Stimulated activated CD4-positive, alpha-beta T cell treated with anti-CD3 and anti-CD28 coated beads, Interleukin-1b, Interleukin-23, amount 100 ng/mL, for 24 hours (primary cell): ENCODE results near the gene MICAL2.

Source experiments
- DNase-seq, 4 experiments: peaks; one replicate each; pipeline ENCODE4 v3.0.0-alpha.2; 2020; ENCODE audit warnings: low read depth in 4 of 4, low spot score in 1 of 4

The MICAL2 gene

DNA sequence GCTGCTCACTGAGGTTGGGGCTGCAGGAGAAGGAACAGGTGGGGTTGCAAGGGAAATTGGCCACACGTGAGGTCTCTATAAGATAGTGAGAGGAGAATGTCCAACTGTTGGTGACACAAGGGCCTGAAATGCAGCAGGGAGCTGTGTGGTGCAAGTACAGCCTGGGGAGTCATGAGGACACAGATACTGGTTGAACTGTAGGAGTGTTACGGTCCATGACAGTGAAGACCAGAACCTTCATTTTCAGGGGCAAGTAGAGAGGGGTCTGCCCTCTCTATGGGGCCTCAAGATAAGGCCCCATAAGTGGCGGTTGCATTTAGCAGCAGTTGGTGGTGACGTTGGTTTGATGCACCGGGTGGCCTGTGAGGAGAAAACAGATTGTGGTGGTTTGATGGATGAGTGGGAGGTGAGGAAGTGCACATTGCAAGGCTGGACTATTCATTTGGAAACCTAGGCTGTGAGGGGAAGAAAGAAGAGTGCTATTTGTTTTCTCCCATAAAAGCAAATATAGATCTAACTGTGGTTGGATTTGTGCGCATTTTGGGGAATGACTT is 39.4 kb downstream of the MICAL2 start:
- DNase-seq, result peak in 2 of 4 experiments; percentile 16 to 48

- peak in 2 of 4 experiments; percentile 30 to 52 for DNase-seq
These were observed 40.5 kb downstream of the MICAL2 start for GRCh38 chr11:12150831-12151382.

- no peak for DNase-seq
These were observed 41.9 kb downstream of the MICAL2 start for GRCh38 chr11:12152321-12152720.

GRCh38 chr11:12154871-12155668 is 44.7 kb downstream of the MICAL2 start:
- DNase-seq, result no peak

- DNase-seq, result no peak
These were observed 45.3 kb downstream of the MICAL2 start for GRCh38 chr11:12155696-12156095.

GRCh38 chr11:12156301-12157140 is 46.1 kb downstream of the MICAL2 start:
- DNase-seq, result no peak

GRCh38 chr11:12157241-12157661 is 46.9 kb downstream of the MICAL2 start:
- DNase-seq, result no peak

DNA sequence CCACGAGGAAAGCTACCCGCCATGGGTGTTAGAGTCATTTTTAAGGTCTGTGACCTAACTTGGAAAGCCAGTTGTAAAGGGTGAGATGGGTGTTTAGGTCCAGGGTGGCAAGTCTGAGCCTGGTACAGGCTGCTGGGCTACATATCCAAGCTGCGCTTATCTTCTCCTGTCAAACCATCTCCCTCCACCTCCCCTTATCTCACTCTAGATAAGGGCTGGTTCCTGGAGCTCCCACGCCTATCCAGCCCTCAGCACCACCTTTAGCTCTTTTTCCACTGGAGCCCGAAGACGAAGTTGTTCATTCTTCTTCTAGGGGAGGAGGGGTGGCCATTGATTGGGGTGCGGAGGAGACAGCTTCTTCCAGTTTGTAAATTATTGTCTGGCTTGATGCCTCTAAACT is 48.5 kb downstream of the MICAL2 start:
- no peak for DNase-seq

DNA sequence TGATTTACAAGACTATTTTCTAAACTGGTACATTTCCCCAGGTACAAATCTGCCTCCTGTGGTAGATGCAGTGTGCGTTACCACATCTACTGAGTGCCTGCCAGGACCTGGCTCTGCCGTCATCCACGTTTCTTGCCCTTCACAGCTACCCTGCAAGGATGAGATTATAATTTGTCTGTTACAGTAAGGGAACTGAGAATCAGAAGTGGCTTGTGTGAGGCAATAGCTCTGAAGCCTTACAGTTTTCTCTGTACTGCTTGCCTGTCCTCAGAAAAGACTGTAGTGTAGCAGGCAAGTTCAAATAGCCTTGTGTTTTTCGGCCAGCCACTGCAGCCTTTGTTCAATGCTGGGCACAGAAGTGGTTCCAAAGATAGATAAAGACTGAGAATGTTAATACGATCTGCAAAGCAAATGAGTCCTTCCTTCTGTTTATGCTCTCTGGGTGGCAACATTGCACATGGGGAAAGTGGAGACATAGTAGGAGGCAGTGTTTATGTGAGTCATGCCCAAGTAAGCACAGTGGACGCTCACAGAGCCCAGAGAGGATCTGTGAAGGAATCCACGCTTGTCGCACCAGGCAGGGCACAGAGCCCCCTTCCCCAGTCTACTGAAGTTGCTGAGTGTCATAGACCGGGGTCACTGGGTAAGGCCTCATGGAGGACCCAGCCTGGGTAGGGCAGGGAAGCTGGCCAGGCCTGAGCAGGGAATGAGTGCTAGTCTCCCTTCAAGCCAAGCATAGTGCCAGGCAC is 49.1 kb downstream of the MICAL2 start:
- DNase-seq, result no peak

- no peak for DNase-seq
These were observed 49.8 kb downstream of the MICAL2 start for GRCh38 chr11:12160231-12160630.

DNA sequence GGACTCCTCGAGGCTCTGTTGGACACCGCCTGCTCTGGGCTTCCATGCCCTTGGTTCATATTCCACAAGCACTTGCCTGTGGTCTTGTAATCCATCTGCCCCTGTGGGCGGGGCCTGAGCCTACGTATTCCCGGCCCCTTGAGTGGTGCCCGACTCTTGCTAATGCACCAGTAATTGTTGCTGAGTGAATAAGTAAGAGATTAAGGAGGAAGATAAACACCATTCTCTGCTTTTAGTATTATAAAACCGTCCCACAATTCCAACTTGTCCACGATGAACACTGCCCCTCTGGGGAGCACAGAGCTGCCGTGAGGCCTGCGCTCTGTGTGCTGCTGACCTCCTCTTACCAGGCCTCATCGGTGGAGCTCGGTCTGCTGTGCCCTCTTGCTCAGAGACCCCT is 50.3 kb downstream of the MICAL2 start:
- no peak for DNase-seq

GRCh38 chr11:12161137-12161536 is 50.7 kb downstream of the MICAL2 start:
- no peak for DNase-seq

- no peak for DNase-seq
These were observed 51.4 kb downstream of the MICAL2 start for GRCh38 chr11:12161603-12162350.

- no peak for DNase-seq
These were observed 52.3 kb downstream of the MICAL2 start for GRCh38 chr11:12162652-12163051.

GRCh38 chr11:12163181-12163941 is 53.0 kb downstream of the MICAL2 start:
- DNase-seq, result no peak

- DNase-seq, result no peak
These were observed 53.9 kb downstream of the MICAL2 start for GRCh38 chr11:12164061-12165014.

- DNase-seq, result no peak
These were observed 55.0 kb downstream of the MICAL2 start for GRCh38 chr11:12165237-12165875.
